Mononuclear cell (primary cell): ENCODE data around the gene CCS. TPM values are rescaled to one million over a fixed set of nuclear protein-coding genes. Genes with fewer than 3 reads are reported as not detected.
A peak's percentile ranks its signal among the peaks of the same experiment; 100 is the strongest.
"Not testable (repeated sequence)": the region's sequence is repeated elsewhere in the genome, so short reads cannot be mapped to it uniquely, and the experiment has no call there.

Experiments
- H3K27me3 ChIP-seq: 2 replicates; pipeline ENCODE4 v1.6.0; 2011; ENCODE audit warnings: low read length, control low read depth; ENCODE audit not compliant: insufficient read depth
- H3K4me1 ChIP-seq: 2 replicates; pipeline ENCODE4 v1.5.1; 2011; ENCODE audit warnings: mild to moderate bottlenecking, low read length, control low read depth; ENCODE audit not compliant: insufficient read depth
- H3K4me3 ChIP-seq: 2 replicates; pipeline ENCODE4 v1.5.1; 2011; ENCODE audit warnings: mild to moderate bottlenecking, low read length, moderate library complexity
- H3K9me3 ChIP-seq: 2 replicates; pipeline ENCODE4 v1.5.1; 2011; ENCODE audit warnings: low read depth, mild to moderate bottlenecking, control low read depth, low read length
- total RNA-seq: library from RNA; depleted of rRNA; stranded (reverse); fragments of >200 nt; gene quantifications from one replicate; pipeline ENCODE4 v1.2.3, GENCODE V29; 2012

Gene CCS
- total RNA-seq, 1 donor: 10.7 TPM

DNA sequence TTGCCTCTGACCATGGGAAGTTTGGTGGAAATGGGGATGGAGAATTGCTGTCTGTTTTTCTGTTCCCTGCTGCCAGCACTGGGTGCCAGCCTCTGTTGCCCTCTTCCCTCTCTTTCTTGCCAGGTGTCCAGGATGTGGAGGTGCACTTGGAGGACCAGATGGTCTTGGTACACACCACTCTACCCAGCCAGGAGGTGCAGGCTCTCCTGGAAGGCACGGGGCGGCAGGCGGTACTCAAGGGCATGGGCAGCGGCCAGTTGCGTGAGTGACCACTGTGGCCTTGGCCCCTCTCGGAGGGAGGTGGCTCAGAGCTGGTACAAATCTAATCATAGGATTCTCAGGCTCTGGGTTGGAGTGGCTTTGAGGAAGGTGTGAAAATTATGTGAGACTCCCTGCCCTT, 6.0 kb downstream of the CCS start:
- H3K27me3 ChIP-seq: no peaks in the 10 kb centered on the region
- no peak overlapping the region for H3K4me3 ChIP-seq
- H3K9me3 ChIP-seq: no peaks in the 10 kb centered on the region
- peaks cover 19% of the 10 kb centered on the region for H3K4me1 ChIP-seq

DNA sequence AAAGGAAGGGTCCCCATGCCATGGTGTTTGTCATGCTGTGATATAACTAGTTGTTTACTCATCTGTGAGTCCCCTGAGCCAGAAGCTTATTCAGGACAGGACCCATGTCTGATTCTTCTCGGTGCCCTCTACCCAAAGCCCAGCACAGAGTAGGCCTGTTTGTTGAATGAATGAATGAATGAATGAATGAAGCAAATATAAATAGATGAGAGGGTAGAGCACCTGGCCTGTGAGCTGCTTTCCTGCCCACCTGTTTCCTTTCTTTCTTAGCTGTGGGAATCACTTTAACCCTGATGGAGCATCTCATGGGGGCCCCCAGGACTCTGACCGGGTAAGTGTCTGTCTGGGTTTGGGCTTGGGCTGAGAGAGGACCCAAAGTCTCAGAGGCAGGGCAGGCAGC, 7.2 kb downstream of the CCS start:
- H3K27me3 ChIP-seq: no peaks in the 10 kb centered on the region
- no peaks in the 10 kb centered on the region for H3K9me3 ChIP-seq
- peaks cover 13% of the 10 kb centered on the region for H3K4me1 ChIP-seq
- H3K4me3 ChIP-seq: no peak overlapping the region

- H3K4me3 ChIP-seq: no peak overlapping the region
- peaks cover 13% of the 10 kb centered on the region for H3K4me1 ChIP-seq
- H3K9me3 ChIP-seq: no peaks in the 10 kb centered on the region
- no peaks in the 10 kb centered on the region for H3K27me3 ChIP-seq
Measured at GRCh38 chr11:66600631-66601233, 7.7 kb downstream of the CCS start.

GRCh38 chr11:66603072-66603471, 10.1 kb downstream of the CCS start:
- no peak overlapping the region for H3K4me3 ChIP-seq
- H3K27me3 ChIP-seq: no peaks in the 10 kb centered on the region
- peaks cover 19% of the 10 kb centered on the region for H3K4me1 ChIP-seq
- no peaks in the 10 kb centered on the region for H3K9me3 ChIP-seq

DNA sequence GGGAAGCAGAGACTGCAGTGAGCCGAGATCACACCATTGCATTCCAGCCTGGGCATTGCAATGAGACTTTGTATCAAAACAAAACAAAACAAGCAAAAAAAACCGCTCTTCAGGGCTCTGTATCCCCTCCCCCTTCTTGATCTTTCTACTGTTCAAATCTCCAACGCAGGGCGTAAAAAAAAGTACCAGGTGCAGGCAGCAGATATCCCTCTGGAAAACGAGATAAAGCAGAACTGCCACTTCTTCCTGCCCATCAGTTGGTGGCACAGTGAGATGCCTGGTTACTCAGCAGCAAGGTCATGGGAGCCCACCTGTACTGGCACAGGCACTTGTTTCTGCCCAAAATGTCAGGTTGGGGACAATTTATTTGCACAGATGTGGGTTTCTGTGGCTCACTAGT, 11.2 kb downstream of the CCS start:
- no peaks in the 10 kb centered on the region for H3K9me3 ChIP-seq
- no peak overlapping the region for H3K4me3 ChIP-seq
- H3K27me3 ChIP-seq: no peaks in the 10 kb centered on the region
- H3K4me1 ChIP-seq: peaks cover 23% of the 10 kb centered on the region

DNA sequence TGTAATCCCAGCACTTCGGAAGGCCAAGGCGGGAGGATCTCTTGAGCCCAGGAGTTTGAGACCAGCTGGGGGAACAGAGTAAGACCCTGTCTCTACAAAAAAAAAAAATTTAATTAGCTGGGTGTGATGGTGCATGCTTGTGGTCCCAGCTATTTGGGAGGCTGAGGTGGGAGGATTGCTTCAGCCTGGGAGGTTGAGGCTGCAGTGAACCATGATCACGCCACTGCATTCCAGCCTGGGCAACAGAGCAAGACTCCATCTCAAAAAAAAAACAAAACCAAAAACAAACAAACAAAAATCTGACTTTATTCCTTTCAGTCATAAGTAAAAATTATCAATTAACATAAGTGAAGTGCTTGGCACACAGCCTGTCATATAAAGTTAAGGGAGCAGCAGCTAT, 13.6 kb downstream of the CCS start:
- peaks cover 32% of the 10 kb centered on the region for H3K4me1 ChIP-seq
- not testable (repeated sequence) for H3K27me3 ChIP-seq, H3K9me3 ChIP-seq, H3K4me3 ChIP-seq

GRCh38 chr11:66607126-66607834, 14.3 kb downstream of the CCS start:
- H3K4me1 ChIP-seq: peaks cover 35% of the 10 kb centered on the region
- no peaks in the 10 kb centered on the region for H3K9me3 ChIP-seq
- H3K4me3 ChIP-seq: no peak overlapping the region
- H3K27me3 ChIP-seq: no peaks in the 10 kb centered on the region

- Histone ChIP-seq H3K9me3 (no peaks in the 10 kb centered on the region), H3K4me3 (no peak overlapping the region), H3K27me3 (no peaks in the 10 kb centered on the region), H3K4me1 (peaks cover 35% of the 10 kb centered on the region)
Measured at GRCh38 chr11:66609721-66610617, 17.0 kb downstream of the CCS start.

DNA sequence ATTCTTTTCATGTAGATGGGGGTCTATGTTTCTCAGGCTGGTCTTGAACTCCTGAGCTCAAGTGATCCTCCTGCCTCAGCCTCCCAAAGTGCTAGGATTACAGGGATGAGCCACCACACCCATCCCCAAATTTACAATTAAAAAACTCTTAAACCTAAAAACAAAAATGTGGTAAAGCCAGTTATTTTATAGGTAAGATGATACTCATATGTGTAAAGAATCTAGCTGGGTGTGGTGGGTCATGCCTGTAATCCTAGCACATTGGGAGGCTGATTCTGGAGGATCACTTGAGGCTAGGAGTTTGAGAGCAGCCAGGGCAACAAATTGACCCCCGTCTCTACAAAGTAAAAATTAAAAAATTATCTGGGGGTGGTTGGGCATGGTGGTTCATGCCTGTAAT, 19.5 kb downstream of the CCS start:
- H3K4me3 ChIP-seq: no peak overlapping the region
- H3K4me1 ChIP-seq: peaks cover 41% of the 10 kb centered on the region
- no peaks in the 10 kb centered on the region for H3K27me3 ChIP-seq
- H3K9me3 ChIP-seq: no peaks in the 10 kb centered on the region

- H3K4me3 ChIP-seq: no peak overlapping the region
- H3K9me3 ChIP-seq: no peaks in the 10 kb centered on the region
- H3K4me1 ChIP-seq: peaks cover 52% of the 10 kb centered on the region
- no peaks in the 10 kb centered on the region for H3K27me3 ChIP-seq
Measured at GRCh38 chr11:66614073-66614472, 21.1 kb downstream of the CCS start.

GRCh38 chr11:66616379-66617154, 23.6 kb downstream of the CCS start, which contains the start of gene RBM14:
Gene RBM14 (plus strand): TSS chr11:66616630. CDS start chr11:66616721, 91 bp downstream.
- H3K4me3 ChIP-seq: peak within 1 kb of the TSS; percentile 80
- no peaks in the 10 kb centered on the region for H3K9me3 ChIP-seq
- no peaks in the 10 kb centered on the region for H3K27me3 ChIP-seq
- H3K4me1 ChIP-seq: peaks cover 54% of the 10 kb centered on the region

DNA sequence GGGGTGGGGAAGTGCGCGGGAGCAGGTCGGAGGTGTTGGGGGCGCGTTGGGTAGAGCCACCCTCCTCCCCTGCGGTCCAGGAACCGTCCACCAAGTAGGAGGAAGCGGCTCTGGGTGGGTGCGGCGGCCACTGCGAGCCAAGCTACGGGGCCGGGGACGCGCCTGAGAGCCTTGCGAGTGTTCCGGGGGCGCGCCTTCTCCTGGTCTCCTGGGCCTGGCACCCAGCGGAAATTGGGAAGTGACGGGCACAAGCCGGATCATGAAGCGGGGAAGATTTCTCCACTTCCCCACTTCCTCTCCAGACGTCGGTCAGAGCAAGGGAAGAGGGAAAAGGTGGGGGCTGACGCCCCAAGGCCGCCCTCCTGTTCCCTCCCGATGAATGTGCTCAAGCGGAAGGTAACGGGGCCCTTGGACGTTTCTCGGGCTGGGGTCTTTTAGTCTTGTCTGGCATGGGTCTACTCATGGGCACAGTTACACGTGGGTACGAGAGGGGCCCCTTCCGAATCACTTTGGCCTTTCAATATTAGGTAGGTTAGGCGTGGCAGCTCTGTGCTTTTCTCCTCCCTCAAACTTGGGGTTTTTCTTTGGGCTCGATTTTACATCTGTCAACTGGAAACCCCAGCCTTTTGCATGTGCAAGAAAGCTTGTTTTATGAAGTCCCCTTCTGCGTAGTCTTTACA, 24.3 kb downstream of the CCS start:
- Histone ChIP-seq H3K27me3 (no peaks in the 10 kb centered on the region), H3K4me3 (peak overlapping the region; percentile 80), H3K4me1 (peaks cover 58% of the 10 kb centered on the region), H3K9me3 (no peaks in the 10 kb centered on the region)

DNA sequence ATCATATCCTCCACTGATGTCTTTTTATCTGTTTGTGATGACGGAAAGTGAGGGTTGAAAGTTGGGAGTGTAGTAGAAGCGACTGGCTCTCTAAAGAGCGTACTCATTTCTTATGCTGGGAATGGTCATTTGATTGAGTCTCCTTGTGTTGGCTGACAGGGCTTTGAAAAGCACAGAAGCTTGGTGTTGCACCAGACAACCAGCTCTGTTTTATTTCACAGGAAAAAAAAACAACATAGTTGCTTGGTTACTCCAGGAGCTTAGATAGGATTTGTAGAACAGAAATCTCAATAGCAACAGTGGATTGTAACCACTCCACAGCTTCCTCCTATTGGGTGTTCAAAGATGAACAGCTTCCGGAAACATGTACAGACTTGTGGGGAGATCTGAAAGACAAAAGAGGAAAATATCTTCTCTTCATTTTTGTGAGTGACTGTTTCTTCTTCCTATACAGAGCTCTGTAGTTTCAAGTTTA, 26.1 kb downstream of the CCS start:
- H3K27me3 ChIP-seq: no peaks in the 10 kb centered on the region
- peaks cover 76% of the 10 kb centered on the region for H3K4me1 ChIP-seq
- H3K9me3 ChIP-seq: no peaks in the 10 kb centered on the region
- H3K4me3 ChIP-seq: peak overlapping the region; percentile 80

- peaks cover 53% of the 10 kb centered on the region for H3K4me1 ChIP-seq
- no peak overlapping the region for H3K4me3 ChIP-seq
- H3K9me3 ChIP-seq: no peaks in the 10 kb centered on the region
Measured at GRCh38 chr11:66624450-66624849, 31.5 kb downstream of the CCS start.

More at GRCh38 chr11:66624450-66624849, 31.5 kb downstream of the CCS start:
- H3K27me3 ChIP-seq: no peaks in the 10 kb centered on the region
